ENCODE measurements around the gene ADRA2B.

The ADRA2B gene

GRCh38 chr2:96136129-96136720 is 19.9 kb upstream of the ADRA2B start:
- no peak overlapping the region for H3K9ac ChIP-seq (ENCODE audit: low read depth in 1 of 2, low read length in 2 of 2)
- H3K36me3 ChIP-seq (ENCODE audit: control insufficient read depth in 2 of 2, insufficient read depth in 2 of 2, low read length in 2 of 2): no peaks in the 10 kb centered on the region
- H3K27me3 ChIP-seq (ENCODE audit: control insufficient read depth in 2 of 2, insufficient read depth in 2 of 2, low read length in 2 of 2): no peaks in the 10 kb centered on the region
- H3K4me3 ChIP-seq (ENCODE audit: low read length in 2 of 2): no peak overlapping the region
- H3K27ac ChIP-seq (ENCODE audit: low read depth in 2 of 2, low read length in 2 of 2): no peak overlapping the region
- H3K9me3 ChIP-seq (ENCODE audit: control insufficient read depth in 2 of 2, low read length in 2 of 2): no peaks in the 10 kb centered on the region
- peaks cover 10 to 15% of the 10 kb centered on the region in 2 donors for H3K4me1 ChIP-seq (ENCODE audit: control insufficient read depth in 2 of 2, insufficient read depth in 2 of 2, low read length in 2 of 2)

- Histone ChIP-seq H3K4me3 (ENCODE audit: low read length in 2 of 2) (no peak overlapping the region), H3K4me1 (ENCODE audit: control insufficient read depth in 2 of 2, insufficient read depth in 2 of 2, low read length in 2 of 2) (peaks cover 10 to 15% of the 10 kb centered on the region in 2 donors), H3K27me3 (ENCODE audit: control insufficient read depth in 2 of 2, insufficient read depth in 2 of 2, low read length in 2 of 2) (no peaks in the 10 kb centered on the region), H3K9me3 (ENCODE audit: control insufficient read depth in 2 of 2, low read length in 2 of 2) (no peaks in the 10 kb centered on the region), H3K36me3 (ENCODE audit: control insufficient read depth in 2 of 2, insufficient read depth in 2 of 2, low read length in 2 of 2) (no peaks in the 10 kb centered on the region), H3K9ac (ENCODE audit: low read depth in 1 of 2, low read length in 2 of 2) (no peak overlapping the region), H3K27ac (ENCODE audit: low read depth in 2 of 2, low read length in 2 of 2) (no peak overlapping the region)
Measured at GRCh38 chr2:96135621-96136020, 19.2 kb upstream of the ADRA2B start.

- no peak overlapping the region for H3K4me3 ChIP-seq (ENCODE audit: low read length in 2 of 2)
- no peak overlapping the region for H3K9ac ChIP-seq (ENCODE audit: low read depth in 1 of 2, low read length in 2 of 2)
- peaks cover 10 to 15% of the 10 kb centered on the region in 2 donors for H3K4me1 ChIP-seq (ENCODE audit: control insufficient read depth in 2 of 2, insufficient read depth in 2 of 2, low read length in 2 of 2)
- H3K9me3 ChIP-seq (ENCODE audit: control insufficient read depth in 2 of 2, low read length in 2 of 2): no peaks in the 10 kb centered on the region
- H3K27me3 ChIP-seq (ENCODE audit: control insufficient read depth in 2 of 2, insufficient read depth in 2 of 2, low read length in 2 of 2): no peaks in the 10 kb centered on the region
- no peaks in the 10 kb centered on the region for H3K36me3 ChIP-seq (ENCODE audit: control insufficient read depth in 2 of 2, insufficient read depth in 2 of 2, low read length in 2 of 2)
- H3K27ac ChIP-seq (ENCODE audit: low read depth in 2 of 2, low read length in 2 of 2): no peak overlapping the region
Measured at GRCh38 chr2:96135171-96135570, 18.8 kb upstream of the ADRA2B start.

GRCh38 chr2:96134421-96134820 is 18.1 kb upstream of the ADRA2B start:
- no peak overlapping the region for H3K4me3 ChIP-seq (ENCODE audit: low read length in 2 of 2)
- no peaks in the 10 kb centered on the region for H3K36me3 ChIP-seq (ENCODE audit: control insufficient read depth in 2 of 2, insufficient read depth in 2 of 2, low read length in 2 of 2)
- H3K4me1 ChIP-seq (ENCODE audit: control insufficient read depth in 2 of 2, insufficient read depth in 2 of 2, low read length in 2 of 2): peaks cover 10 to 15% of the 10 kb centered on the region in 2 donors
- H3K27ac ChIP-seq (ENCODE audit: low read depth in 2 of 2, low read length in 2 of 2): no peak overlapping the region
- no peak overlapping the region for H3K9ac ChIP-seq (ENCODE audit: low read depth in 1 of 2, low read length in 2 of 2)
- no peaks in the 10 kb centered on the region for H3K9me3 ChIP-seq (ENCODE audit: control insufficient read depth in 2 of 2, low read length in 2 of 2)
- H3K27me3 ChIP-seq (ENCODE audit: control insufficient read depth in 2 of 2, insufficient read depth in 2 of 2, low read length in 2 of 2): no peaks in the 10 kb centered on the region

GRCh38 chr2:96131813-96132745 is 15.7 kb upstream of the ADRA2B start:
- Histone ChIP-seq H3K36me3 (ENCODE audit: control insufficient read depth in 2 of 2, insufficient read depth in 2 of 2, low read length in 2 of 2) (no peaks in the 10 kb centered on the region), H3K27ac (ENCODE audit: low read depth in 2 of 2, low read length in 2 of 2) (no peak overlapping the region), H3K27me3 (ENCODE audit: control insufficient read depth in 2 of 2, insufficient read depth in 2 of 2, low read length in 2 of 2) (no peaks in the 10 kb centered on the region), H3K4me3 (ENCODE audit: low read length in 2 of 2) (no peak overlapping the region), H3K4me1 (ENCODE audit: control insufficient read depth in 2 of 2, insufficient read depth in 2 of 2, low read length in 2 of 2) (no peaks in the 10 kb centered on the region), H3K9me3 (ENCODE audit: control insufficient read depth in 2 of 2, low read length in 2 of 2) (no peaks in the 10 kb centered on the region), H3K9ac (ENCODE audit: low read depth in 1 of 2, low read length in 2 of 2) (no peak overlapping the region)

GRCh38 chr2:96131152-96131812 is 14.9 kb upstream of the ADRA2B start:
- no peaks in the 10 kb centered on the region for H3K36me3 ChIP-seq (ENCODE audit: control insufficient read depth in 2 of 2, insufficient read depth in 2 of 2, low read length in 2 of 2)
- H3K27ac ChIP-seq (ENCODE audit: low read depth in 2 of 2, low read length in 2 of 2): no peak overlapping the region
- H3K27me3 ChIP-seq (ENCODE audit: control insufficient read depth in 2 of 2, insufficient read depth in 2 of 2, low read length in 2 of 2): no peaks in the 10 kb centered on the region
- no peaks in the 10 kb centered on the region for H3K4me1 ChIP-seq (ENCODE audit: control insufficient read depth in 2 of 2, insufficient read depth in 2 of 2, low read length in 2 of 2)
- H3K4me3 ChIP-seq (ENCODE audit: low read length in 2 of 2): no peak overlapping the region
- H3K9me3 ChIP-seq (ENCODE audit: control insufficient read depth in 2 of 2, low read length in 2 of 2): no peaks in the 10 kb centered on the region
- H3K9ac ChIP-seq (ENCODE audit: low read depth in 1 of 2, low read length in 2 of 2): no peak overlapping the region

- no peaks in the 10 kb centered on the region for H3K4me1 ChIP-seq (ENCODE audit: control insufficient read depth in 2 of 2, insufficient read depth in 2 of 2, low read length in 2 of 2)
- no peaks in the 10 kb centered on the region for H3K27me3 ChIP-seq (ENCODE audit: control insufficient read depth in 2 of 2, insufficient read depth in 2 of 2, low read length in 2 of 2)
- H3K36me3 ChIP-seq (ENCODE audit: control insufficient read depth in 2 of 2, insufficient read depth in 2 of 2, low read length in 2 of 2): no peaks in the 10 kb centered on the region
- H3K9me3 ChIP-seq (ENCODE audit: control insufficient read depth in 2 of 2, low read length in 2 of 2): no peaks in the 10 kb centered on the region
- H3K4me3 ChIP-seq (ENCODE audit: low read length in 2 of 2): no peak overlapping the region
- H3K9ac ChIP-seq (ENCODE audit: low read depth in 1 of 2, low read length in 2 of 2): no peak overlapping the region
- H3K27ac ChIP-seq (ENCODE audit: low read depth in 2 of 2, low read length in 2 of 2): no peak overlapping the region
Measured at GRCh38 chr2:96130483-96130882, 14.1 kb upstream of the ADRA2B start.

GRCh38 chr2:96129528-96130120 is 13.3 kb upstream of the ADRA2B start:
- H3K27ac ChIP-seq (ENCODE audit: low read depth in 2 of 2, low read length in 2 of 2): no peak overlapping the region
- H3K4me3 ChIP-seq (ENCODE audit: low read length in 2 of 2): no peak overlapping the region
- H3K9me3 ChIP-seq (ENCODE audit: control insufficient read depth in 2 of 2, low read length in 2 of 2): no peaks in the 10 kb centered on the region
- peaks cover 0 to 4% of the 10 kb centered on the region in 2 donors for H3K27me3 ChIP-seq (ENCODE audit: control insufficient read depth in 2 of 2, insufficient read depth in 2 of 2, low read length in 2 of 2)
- H3K36me3 ChIP-seq (ENCODE audit: control insufficient read depth in 2 of 2, insufficient read depth in 2 of 2, low read length in 2 of 2): no peaks in the 10 kb centered on the region
- no peak overlapping the region for H3K9ac ChIP-seq (ENCODE audit: low read depth in 1 of 2, low read length in 2 of 2)
- H3K4me1 ChIP-seq (ENCODE audit: control insufficient read depth in 2 of 2, insufficient read depth in 2 of 2, low read length in 2 of 2): no peaks in the 10 kb centered on the region

- Histone ChIP-seq H3K4me1 (ENCODE audit: control insufficient read depth in 2 of 2, insufficient read depth in 2 of 2, low read length in 2 of 2) (no peaks in the 10 kb centered on the region), H3K27me3 (ENCODE audit: control insufficient read depth in 2 of 2, insufficient read depth in 2 of 2, low read length in 2 of 2) (peaks cover 0 to 4% of the 10 kb centered on the region in 2 donors), H3K36me3 (ENCODE audit: control insufficient read depth in 2 of 2, insufficient read depth in 2 of 2, low read length in 2 of 2) (no peaks in the 10 kb centered on the region), H3K27ac (ENCODE audit: low read depth in 2 of 2, low read length in 2 of 2) (no peak overlapping the region), H3K9me3 (ENCODE audit: control insufficient read depth in 2 of 2, low read length in 2 of 2) (no peaks in the 10 kb centered on the region), H3K9ac (ENCODE audit: low read depth in 1 of 2, low read length in 2 of 2) (no peak overlapping the region), H3K4me3 (ENCODE audit: low read length in 2 of 2) (no peak overlapping the region)
Measured at GRCh38 chr2:96128456-96128855, 12.1 kb upstream of the ADRA2B start.

Measured in mucosa of rectum (tissue), 2 donors.